OCI-LY1 (cell line): ENCODE measurements around the gene SPINK9.
"Not testable (repeated sequence)": the region's sequence is repeated elsewhere in the genome, so short reads cannot be mapped to it uniquely, and the experiment has no call there.

ENCODE experiments used
- H2AFZ ChIP-seq: fragments of 200-600 bp; sonication (generic), shearing (Covaris generic); 2 replicates; pipeline ENCODE4 v1.6.0; 2014; ENCODE audit warnings: antibody characterized with exemption, mild to moderate bottlenecking, low read length
- H3F3A ChIP-seq: fragments of 200-600 bp; sonication (generic), shearing (Covaris generic); 2 replicates; pipeline ENCODE4 v1.6.0; 2014; ENCODE audit warnings: mild to moderate bottlenecking, antibody characterized with exemption, low read length, moderate library complexity; ENCODE audit not compliant: insufficient read depth
- H3K27ac ChIP-seq: fragments of 200-600 bp; sonication (generic); 2 replicates; pipeline ENCODE4 v1.5.1; 2014; ENCODE audit warnings: low read length, mixed run types, mild to moderate bottlenecking, low read depth; ENCODE audit not compliant: poor library complexity, severe bottlenecking
- H3K27me3 ChIP-seq: fragments of 200-600 bp; sonication (generic); 2 replicates; pipeline ENCODE4 v1.6.0; 2014; ENCODE audit warnings: antibody characterized with exemption, mild to moderate bottlenecking, low read length, moderate library complexity; ENCODE audit not compliant: insufficient read depth
- H3K36me3 ChIP-seq: fragments of 200-600 bp; sonication (generic); 2 replicates; pipeline ENCODE4 v1.6.1; 2014; ENCODE audit warnings: mild to moderate bottlenecking, antibody characterized with exemption, low read length, moderate library complexity, mixed read lengths; ENCODE audit not compliant: insufficient read depth
- H3K4me1 ChIP-seq: fragments of 200-600 bp; sonication (generic); 2 replicates; pipeline ENCODE4 v1.5.1; 2014; ENCODE audit warnings: mild to moderate bottlenecking, low read length, moderate library complexity; ENCODE audit not compliant: insufficient read depth, severe bottlenecking
- H3K4me2 ChIP-seq: fragments of 200-600 bp; sonication (generic), shearing (Covaris generic); 2 replicates; pipeline ENCODE4 v1.6.1; 2014; ENCODE audit warnings: low read length
- H3K4me3 ChIP-seq: fragments of 200-600 bp; sonication (generic); 2 replicates; pipeline ENCODE4 v1.5.1; 2014; ENCODE audit warnings: low read length, low read depth, mild to moderate bottlenecking, mixed read lengths; ENCODE audit not compliant: poor library complexity, severe bottlenecking
- H3K79me2 ChIP-seq: fragments of 200-600 bp; shearing (Covaris generic); 2 replicates; pipeline ENCODE4 v1.6.1; 2016; ENCODE audit warnings: mixed run types, low read length, mixed read lengths; ENCODE audit not compliant: insufficient read depth
- H3K9ac ChIP-seq: fragments of 200-600 bp; sonication (generic), shearing (Covaris generic); 2 replicates; pipeline ENCODE4 v1.6.1; 2014; ENCODE audit warnings: mild to moderate bottlenecking, low read length, mixed read lengths
- H3K9me2 ChIP-seq: fragments of 200-600 bp; sonication (generic), shearing (Covaris generic); 2 replicates; pipeline ENCODE4 v1.6.1; 2014; ENCODE audit warnings: low read depth, mild to moderate bottlenecking, low read length, mixed read lengths
- H3K9me3 ChIP-seq: fragments of 200-600 bp; shearing (Covaris generic); 2 replicates; pipeline ENCODE4 v1.6.1; 2014; ENCODE audit warnings: low read length, mixed read lengths
- H4K20me1 ChIP-seq: fragments of 200-600 bp; sonication (generic), shearing (Covaris generic); 2 replicates; pipeline ENCODE4 v1.6.0; 2016; ENCODE audit warnings: mild to moderate bottlenecking, low read length; ENCODE audit not compliant: insufficient read depth
- CTCF ChIP-seq: fragments of 200-600 bp; sonication (generic), shearing (Covaris generic); IDR thresholded peaks from 2 replicates; pipeline ENCODE4 v1.5.1; 2017; ENCODE audit warnings: mild to moderate bottlenecking, antibody characterized with exemption, low read length, moderate library complexity, mixed read lengths
- EZH2 ChIP-seq: fragments of 200-600 bp; sonication (generic), shearing (Covaris generic); IDR thresholded peaks from 2 replicates; pipeline ENCODE4 v1.8.0; 2017; ENCODE audit warnings: borderline replicate concordance, mixed run types, mild to moderate bottlenecking, antibody characterized with exemption, low read length, moderate library complexity, mixed read lengths

The SPINK9 gene

DNA sequence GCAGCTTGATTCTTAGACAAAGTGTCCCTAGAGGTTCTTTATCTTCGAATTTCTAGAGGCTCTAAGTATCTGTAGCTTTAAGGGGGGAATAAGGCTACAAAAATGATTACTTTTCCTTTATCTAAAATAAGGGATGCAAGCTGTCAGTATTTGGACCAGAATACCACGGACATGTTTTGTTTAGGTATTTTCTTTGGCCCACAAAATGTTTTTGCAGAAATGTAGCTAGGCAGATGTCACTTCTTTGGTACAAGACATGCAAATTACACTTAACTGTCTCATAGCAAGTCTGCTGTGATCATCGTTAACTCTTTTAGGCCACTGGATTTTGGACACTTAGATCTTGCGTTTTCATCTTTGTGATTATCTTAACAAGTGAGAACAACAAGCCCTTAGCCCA lies 20.6 kb upstream of the SPINK9 start:
- Histone ChIP-seq H3K27ac (no peak overlapping the region), H3K9me3 (no peaks in the 10 kb centered on the region), H2AFZ (no peak overlapping the region), H3F3A (no peaks in the 10 kb centered on the region), H3K9me2 (no peaks in the 10 kb centered on the region), H4K20me1 (no peaks in the 10 kb centered on the region), H3K36me3 (no peaks in the 10 kb centered on the region), H3K4me3 (no peak overlapping the region), H3K27me3 (no peaks in the 10 kb centered on the region), H3K4me1 (no peaks in the 10 kb centered on the region), H3K9ac (no peak overlapping the region), H3K79me2 (no peaks in the 10 kb centered on the region), H3K4me2 (no peak overlapping the region)
- TF ChIP-seq EZH2: no peak
- TF ChIP-seq CTCF: no peak

DNA sequence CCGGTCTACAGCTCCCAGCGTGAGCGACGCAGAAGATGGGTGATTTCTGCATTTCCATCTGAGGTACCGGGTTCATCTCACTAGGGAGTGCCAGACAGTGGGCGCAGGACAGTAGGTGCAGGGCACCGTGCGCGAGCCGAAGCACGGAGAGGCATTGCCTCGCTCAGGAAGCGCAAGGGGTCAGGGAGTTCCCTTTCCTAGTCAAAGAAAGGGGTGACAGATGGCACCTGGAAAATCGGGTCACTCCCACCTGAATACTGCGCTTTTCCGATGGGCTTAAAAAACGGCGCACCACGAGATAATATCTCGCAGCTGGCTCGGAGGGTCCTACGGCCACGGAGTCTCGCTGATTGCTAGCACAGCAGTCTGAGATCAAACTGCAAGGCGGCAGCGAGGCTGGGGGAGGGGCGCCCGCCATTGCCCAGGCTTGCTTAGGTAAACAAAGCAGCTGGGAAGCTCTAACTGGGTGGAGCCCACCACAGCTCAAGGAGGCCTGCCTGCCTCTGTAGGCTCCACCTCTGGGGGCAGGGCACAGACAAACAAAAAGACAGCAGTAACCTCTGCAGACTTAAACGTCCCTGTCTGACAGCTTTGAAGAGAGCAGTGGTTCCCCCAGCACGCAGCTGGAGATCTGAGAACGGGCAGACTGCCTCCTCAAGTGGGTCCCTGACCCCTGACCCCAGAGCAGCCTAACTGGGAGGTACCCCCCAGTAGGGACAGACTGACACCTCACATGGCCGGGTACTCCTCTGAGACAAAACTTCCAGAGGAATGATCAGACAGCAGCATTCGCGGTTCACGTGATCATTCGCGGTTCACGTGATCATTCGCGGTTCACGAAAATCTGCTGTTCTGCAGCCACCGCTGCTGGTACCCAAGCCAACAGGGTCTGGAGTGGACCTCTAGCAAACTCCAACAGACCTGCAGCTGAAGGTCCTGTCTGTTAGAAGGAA lies 15.1 kb upstream of the SPINK9 start:
- H3K9ac ChIP-seq, H3F3A ChIP-seq, H3K4me3 ChIP-seq, H3K27me3 ChIP-seq, H3K4me1 ChIP-seq, H3K79me2 ChIP-seq, H4K20me1 ChIP-seq, H3K4me2 ChIP-seq, H3K9me2 ChIP-seq, H3K27ac ChIP-seq, H3K36me3 ChIP-seq, H3K9me3 ChIP-seq, H2AFZ ChIP-seq: not testable (repeated sequence)

DNA sequence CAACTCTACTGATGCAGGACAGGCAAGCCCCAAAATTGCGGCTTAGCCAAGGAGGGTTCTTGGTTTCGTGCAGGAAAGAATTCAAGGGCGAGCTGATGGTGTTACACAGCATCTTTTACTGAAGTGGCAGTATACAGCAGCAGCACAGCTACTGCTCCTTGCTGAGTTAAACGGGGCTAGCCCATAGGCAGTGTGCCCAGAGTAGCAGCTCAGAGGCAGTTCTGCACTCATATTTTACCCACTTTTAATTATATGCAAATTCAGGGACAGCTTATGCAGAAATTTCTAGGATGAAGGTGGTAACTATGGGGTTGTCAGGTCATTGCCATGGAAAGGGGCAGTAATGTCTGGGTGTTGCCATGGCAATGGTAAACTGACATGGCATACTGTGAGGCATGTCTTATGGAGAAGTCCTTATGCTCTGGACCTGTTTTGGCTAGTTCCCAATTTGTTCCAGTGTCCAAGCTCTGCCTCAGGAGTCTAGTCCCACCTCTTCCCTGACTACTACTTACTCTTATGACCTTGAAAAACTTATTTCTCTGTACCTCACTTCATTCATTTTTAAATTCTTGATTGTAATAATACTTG lies 2.0 kb upstream of the SPINK9 start:
- H3K4me2 ChIP-seq: no peak overlapping the region
- H3K4me1 ChIP-seq: no peaks in the 10 kb centered on the region
- H3K36me3 ChIP-seq: no peaks in the 10 kb centered on the region
- H3K4me3 ChIP-seq: no peak overlapping the region
- no peaks in the 10 kb centered on the region for H3K9me2 ChIP-seq
- no peaks in the 10 kb centered on the region for H3K9me3 ChIP-seq
- H3K27ac ChIP-seq: no peak overlapping the region
- H3K9ac ChIP-seq: no peak overlapping the region
- no peaks in the 10 kb centered on the region for H4K20me1 ChIP-seq
- TF ChIP-seq EZH2: no peak
- TF ChIP-seq CTCF: no peak
- no peaks in the 10 kb centered on the region for H3F3A ChIP-seq
- H2AFZ ChIP-seq: no peak overlapping the region
- H3K27me3 ChIP-seq: no peaks in the 10 kb centered on the region
- H3K79me2 ChIP-seq: no peaks in the 10 kb centered on the region
